ENCODE data around the gene LDLRAP1. TPM values are rescaled to one million over a fixed set of nuclear protein-coding genes. Genes with fewer than 3 reads are reported as not detected.
A peak's percentile ranks its signal among the peaks of the same experiment; 100 is the strongest.

Gene LDLRAP1
- total and polyA plus RNA-seq, 8 donors = 10.6 to 73.7 (median 17.6) TPM; not detected in 1

DNA sequence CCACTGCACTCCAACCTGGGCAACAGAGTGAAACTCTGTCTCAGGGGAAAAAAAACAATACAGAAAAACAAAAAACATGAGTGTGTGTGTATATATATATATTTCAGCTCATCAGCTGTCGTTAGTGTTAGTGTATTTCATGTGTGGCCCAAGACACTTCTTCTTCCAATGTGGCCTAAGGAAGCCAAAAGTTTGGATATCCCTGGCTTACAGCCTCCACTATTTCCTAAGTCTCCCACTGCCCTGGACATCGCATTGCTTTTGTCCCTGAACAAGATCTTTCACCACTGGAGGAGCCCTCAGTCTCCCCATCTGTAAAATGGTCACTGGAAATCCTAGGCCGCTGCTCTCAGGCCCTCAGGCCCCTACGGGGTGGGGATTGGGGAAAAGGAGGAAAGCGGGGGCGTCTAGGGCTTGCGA is 391 bp upstream of the LDLRAP1 start:
- H3K27ac ChIP-seq = peak overlapping the region in 4 of 5 donors; percentile 74 to 93 (median 90)
- intact Hi-C loops (cut with DNase I; ENCODE audit: low total_unique reads) = no loop called here
- no peaks in the 10 kb centered on the region for H3K27me3 ChIP-seq
- peak overlapping the region; percentile 63 to 97 (median 92) for H3K4me3 ChIP-seq
- 20 to 33% (median 24%) methylated on average over 7 of the region's 7 CpGs for WGBS, 5 donors
- TF ChIP-seq POLR2AphosphoS5 (IDR thresholded peaks at IDR 0.05) (no peak), EP300 (IDR thresholded peaks at IDR 0.05) (no peak)
- TF ChIP-seq, protein P1, sequence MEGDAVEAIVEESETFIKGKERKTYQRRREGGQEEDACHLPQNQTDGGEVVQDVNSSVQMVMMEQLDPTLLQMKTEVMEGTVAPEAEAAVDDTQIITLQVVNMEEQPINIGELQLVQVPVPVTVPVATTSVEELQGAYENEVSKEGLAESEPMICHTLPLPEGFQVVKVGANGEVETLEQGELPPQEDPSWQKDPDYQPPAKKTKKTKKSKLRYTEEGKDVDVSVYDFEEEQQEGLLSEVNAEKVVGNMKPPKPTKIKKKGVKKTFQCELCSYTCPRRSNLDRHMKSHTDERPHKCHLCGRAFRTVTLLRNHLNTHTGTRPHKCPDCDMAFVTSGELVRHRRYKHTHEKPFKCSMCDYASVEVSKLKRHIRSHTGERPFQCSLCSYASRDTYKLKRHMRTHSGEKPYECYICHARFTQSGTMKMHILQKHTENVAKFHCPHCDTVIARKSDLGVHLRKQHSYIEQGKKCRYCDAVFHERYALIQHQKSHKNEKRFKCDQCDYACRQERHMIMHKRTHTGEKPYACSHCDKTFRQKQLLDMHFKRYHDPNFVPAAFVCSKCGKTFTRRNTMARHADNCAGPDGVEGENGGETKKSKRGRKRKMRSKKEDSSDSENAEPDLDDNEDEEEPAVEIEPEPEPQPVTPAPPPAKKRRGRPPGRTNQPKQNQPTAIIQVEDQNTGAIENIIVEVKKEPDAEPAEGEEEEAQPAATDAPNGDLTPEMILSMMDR (IDR thresholded peaks at IDR 0.05) = peak in 1 of 7 experiments; percentile 7
- H3K4me1 ChIP-seq = peaks cover 10 to 39% (median 33%) of the 10 kb centered on the region in 4 donors
- H3K9me3 ChIP-seq = no peaks in the 10 kb centered on the region
- H3K36me3 ChIP-seq = no peaks in the 10 kb centered on the region
- DNase-seq = no peak

DNA sequence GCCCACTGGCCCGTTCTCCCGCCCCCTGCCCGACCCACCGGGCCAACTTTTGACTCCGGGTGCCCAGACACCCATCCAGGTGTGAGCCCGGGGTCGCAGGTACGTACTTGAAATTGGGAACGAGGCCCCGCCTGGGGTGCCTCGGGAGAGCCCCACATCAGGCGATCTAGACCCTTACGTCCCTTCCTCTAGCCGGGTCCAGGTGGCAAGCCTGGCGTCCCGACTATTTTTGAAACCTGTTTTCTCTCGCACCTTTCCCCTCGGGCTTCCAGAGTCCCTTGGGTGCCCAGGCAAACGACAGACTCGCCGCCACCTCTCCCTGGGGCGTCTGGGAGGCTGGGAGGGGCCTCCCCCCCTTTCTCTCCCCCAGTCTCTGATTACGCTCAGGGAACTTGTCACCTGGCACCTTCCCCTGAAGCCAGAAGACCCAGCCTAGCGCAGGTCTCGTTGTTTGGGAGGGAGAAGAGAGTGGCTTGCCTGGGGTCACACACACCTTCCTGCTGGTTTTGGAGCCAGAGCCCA is 898 bp downstream of the LDLRAP1 start:
- TF ChIP-seq EP300 (IDR thresholded peaks at IDR 0.05) (no peak), POLR2AphosphoS5 (IDR thresholded peaks at IDR 0.05) (no peak), POLR2A (IDR thresholded peaks at IDR 0.05) (no peak)
- TF ChIP-seq, protein P1 (IDR thresholded peaks at IDR 0.05) = no peak
- Histone ChIP-seq H3K9me3 (no peaks in the 10 kb centered on the region), H3K27ac (peak overlapping the region; percentile 74 to 93 (median 93)), H3K27me3 (no peaks in the 10 kb centered on the region), H3K4me1 (peaks cover 20 to 50% (median 43%) of the 10 kb centered on the region in 4 donors), H3K36me3 (no peaks in the 10 kb centered on the region), H3K4me3 (peak overlapping the region; percentile 63 to 97 (median 92))
- DNase-seq = peak; percentile 40 to 66
- 3 to 10% (median 8%) methylated on average over 18 to 25 of the region's 25 CpGs for WGBS, 5 donors
- intact Hi-C loops (cut with DNase I; ENCODE audit: low total_unique reads) = no loop called here

DNA sequence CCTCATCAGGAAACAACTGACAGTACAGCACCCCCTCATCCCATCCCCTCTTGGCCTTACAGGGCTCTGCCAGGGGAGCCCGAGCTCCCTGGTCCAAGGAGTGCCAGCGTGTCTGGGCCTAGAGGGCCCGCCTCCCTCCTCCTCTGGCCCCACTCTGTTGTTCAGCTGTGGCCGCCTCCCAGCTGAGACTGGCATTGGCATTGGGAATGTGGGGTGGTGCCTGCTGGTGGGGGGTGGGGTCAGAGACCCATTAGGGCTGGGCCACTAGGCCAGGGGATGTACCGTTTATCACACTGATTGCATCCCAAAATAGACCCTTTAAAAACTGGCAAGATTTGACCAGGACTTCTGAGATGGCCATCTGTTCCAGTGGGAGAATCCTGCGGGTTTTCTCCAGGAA is 1.4 kb downstream of the LDLRAP1 start:
- peak; percentile 44 to 59 for DNase-seq
- Histone ChIP-seq H3K36me3 (no peaks in the 10 kb centered on the region), H3K4me1 (peaks cover 25 to 55% (median 49%) of the 10 kb centered on the region in 4 donors), H3K27me3 (no peaks in the 10 kb centered on the region), H3K9me3 (no peaks in the 10 kb centered on the region), H3K4me3 (peak overlapping the region; percentile 63 to 97 (median 92)), H3K27ac (peak overlapping the region; percentile 14 to 93 (median 87))
- intact Hi-C loops (cut with DNase I; ENCODE audit: low total_unique reads) = no loop called here
- no peak for TF ChIP-seq POLR2A (IDR thresholded peaks at IDR 0.05)
- WGBS, 5 donors = 27 to 40% (median 36%) methylated on average over 6 of the region's 6 CpGs

DNA sequence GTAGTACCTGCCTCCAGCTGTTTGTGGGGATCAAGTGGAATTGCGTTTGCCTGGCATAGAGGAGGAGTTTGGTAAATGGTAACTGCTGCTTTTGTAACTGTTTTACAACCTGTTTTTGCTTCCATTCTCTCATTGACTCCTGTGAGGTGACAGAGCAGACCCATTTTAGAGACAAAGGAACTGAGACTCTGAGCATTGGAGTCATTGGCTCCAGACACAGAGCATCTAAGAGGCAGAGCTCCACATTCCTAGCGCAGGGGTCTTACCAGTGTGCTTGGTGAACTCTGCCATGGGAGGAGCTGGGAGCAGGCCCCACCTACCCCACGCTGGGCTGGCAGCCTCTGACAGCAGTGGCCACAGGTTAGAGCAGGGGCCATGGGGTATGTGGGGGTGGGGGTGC is 2.4 kb downstream of the LDLRAP1 start:
- TF ChIP-seq, protein P1 (IDR thresholded peaks at IDR 0.05) = no peak
- TF ChIP-seq POLR2AphosphoS5 (IDR thresholded peaks at IDR 0.05) (no peak), POLR2A (IDR thresholded peaks at IDR 0.05) (no peak), EP300 (IDR thresholded peaks at IDR 0.05) (no peak)
- no peaks in the 10 kb centered on the region for H3K27me3 ChIP-seq
- H3K9me3 ChIP-seq = no peaks in the 10 kb centered on the region
- H3K4me1 ChIP-seq = peaks cover 35 to 65% (median 56%) of the 10 kb centered on the region in 4 donors
- 70 to 86% (median 75%) methylated on average over 2 to 3 of the region's 3 CpGs for WGBS, 5 donors
- no peak for DNase-seq
- intact Hi-C loops (cut with DNase I; ENCODE audit: low total_unique reads) = no loop called here
- H3K4me3 ChIP-seq = no peak overlapping the region
- peak overlapping the region in 2 of 5 donors; percentile 16 to 93 for H3K27ac ChIP-seq
- H3K36me3 ChIP-seq = no peaks in the 10 kb centered on the region

DNA sequence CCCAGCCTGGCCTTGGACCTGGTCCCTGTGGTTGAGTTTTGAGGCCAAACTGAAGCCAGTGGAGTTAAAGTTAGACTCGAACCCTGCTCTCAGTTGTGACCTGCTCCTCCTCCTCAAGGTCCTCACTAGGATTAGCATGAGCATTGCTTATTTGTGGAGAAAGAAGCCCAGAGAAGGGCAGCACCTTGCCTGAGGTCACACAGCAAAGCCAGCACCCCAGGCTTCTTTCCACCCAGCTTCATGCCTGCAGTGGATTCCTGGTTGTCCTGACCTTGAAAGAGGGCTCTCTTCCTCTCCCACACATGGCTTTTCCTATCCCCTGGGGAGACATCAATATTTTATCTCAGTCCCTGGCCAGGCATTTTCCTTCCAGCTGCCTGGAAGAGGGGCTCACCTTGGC is 2.8 kb downstream of the LDLRAP1 start:
- Histone ChIP-seq H3K4me3 (no peak overlapping the region), H3K27ac (no peak overlapping the region), H3K4me1 (peaks cover 38 to 69% (median 58%) of the 10 kb centered on the region in 4 donors), H3K27me3 (no peaks in the 10 kb centered on the region), H3K9me3 (no peaks in the 10 kb centered on the region), H3K36me3 (no peaks in the 10 kb centered on the region)
- 65 to 88% (median 85%) methylated on average over 1 of the region's 1 CpG for WGBS, 5 donors
- TF ChIP-seq POLR2AphosphoS5 (IDR thresholded peaks at IDR 0.05) (no peak), POLR2A (IDR thresholded peaks at IDR 0.05) (no peak), EP300 (IDR thresholded peaks at IDR 0.05) (no peak)
- TF ChIP-seq, protein P1 (IDR thresholded peaks at IDR 0.05) = no peak
- DNase-seq = no peak
- intact Hi-C loops (cut with DNase I; ENCODE audit: low total_unique reads) = no loop called here
